NCI-H2107 treated with DMSO at 0.1 percent for 48 hours (cell line): ENCODE results near the gene SLC6A11.

ENCODE experiments used
- DNase-seq: peaks from one replicate; lab custom pipeline; 2025; ENCODE audit not compliant: unreplicated experiment; lab: John Stamatoyannopoulos, UW

SLC6A11 gene

DNA sequence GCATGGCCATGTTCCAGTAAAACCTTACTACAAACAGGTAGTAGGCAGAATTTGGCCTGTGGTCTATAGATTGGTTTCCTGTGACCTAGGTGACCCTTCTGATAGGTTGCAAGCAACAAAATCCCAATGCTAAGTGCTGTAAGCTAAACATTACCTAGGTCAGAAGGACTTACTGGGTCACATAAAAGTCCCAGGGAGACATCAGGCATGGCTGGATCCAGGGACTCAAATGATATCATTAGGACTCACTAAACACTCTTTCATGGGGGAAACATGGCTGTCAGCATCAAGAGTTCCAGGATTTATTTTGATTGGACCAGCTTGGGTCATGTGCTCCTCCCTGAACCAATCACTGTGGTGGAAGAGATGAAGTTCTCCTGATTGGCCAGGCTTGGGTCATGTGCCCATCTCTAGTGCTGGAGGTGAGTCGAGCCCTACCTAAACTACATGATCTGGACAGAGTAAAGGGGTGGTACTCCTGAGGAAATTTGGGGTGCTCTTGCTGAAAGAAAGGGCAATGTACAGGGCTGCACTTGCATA, 159.7 kb downstream of the SLC6A11 start:
- DNase-seq = no peak

DNA sequence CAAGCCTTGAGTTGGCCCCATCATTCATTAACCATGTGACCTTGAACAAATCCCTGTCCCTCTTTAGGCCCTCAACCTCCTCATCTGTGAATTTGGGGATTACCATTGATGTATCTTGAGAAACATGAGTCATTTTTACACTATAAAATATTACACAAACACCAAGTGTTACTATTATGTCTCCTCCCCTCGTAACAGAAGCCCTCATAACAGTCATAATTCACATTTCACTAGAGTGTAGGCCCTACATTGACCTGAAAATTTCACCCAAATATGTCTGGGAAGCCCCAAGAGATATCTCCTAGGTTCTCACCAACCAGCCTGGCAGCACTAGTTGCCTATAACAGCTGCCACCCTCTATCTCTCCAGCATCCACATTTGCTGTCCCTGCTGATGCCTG, 160.7 kb downstream of the SLC6A11 start:
- DNase-seq = no peak

DNA sequence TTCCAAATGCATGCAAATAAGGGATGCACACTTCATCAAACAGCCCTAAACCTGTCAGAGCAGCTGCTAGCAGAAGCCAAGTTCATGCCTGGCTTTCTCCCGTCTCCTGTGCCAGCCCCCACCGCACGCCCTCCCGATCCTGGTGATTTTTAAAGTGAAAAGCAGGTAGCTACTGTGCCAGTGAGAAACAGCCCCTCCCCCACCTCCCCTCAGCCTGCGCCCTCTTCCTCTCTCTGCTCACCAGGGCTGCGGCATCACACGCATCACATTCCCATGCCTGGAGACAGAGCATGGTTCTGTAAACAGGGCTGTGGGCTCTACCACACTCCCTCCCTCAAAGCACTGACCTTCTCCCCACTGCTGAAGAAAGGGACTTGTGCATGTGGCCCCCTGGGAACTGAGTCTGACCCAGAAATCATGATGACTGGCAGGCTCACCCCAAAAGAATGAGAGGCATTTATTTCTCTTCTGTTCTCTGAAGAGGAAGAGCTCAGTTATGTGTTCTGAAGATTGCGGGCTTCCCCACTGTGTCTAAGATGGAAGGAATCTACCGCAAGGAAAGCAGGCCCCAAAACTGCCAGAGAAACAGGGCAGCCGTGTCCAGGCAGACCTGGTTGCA, 162.0 kb downstream of the SLC6A11 start:
- no peak for DNase-seq

DNA sequence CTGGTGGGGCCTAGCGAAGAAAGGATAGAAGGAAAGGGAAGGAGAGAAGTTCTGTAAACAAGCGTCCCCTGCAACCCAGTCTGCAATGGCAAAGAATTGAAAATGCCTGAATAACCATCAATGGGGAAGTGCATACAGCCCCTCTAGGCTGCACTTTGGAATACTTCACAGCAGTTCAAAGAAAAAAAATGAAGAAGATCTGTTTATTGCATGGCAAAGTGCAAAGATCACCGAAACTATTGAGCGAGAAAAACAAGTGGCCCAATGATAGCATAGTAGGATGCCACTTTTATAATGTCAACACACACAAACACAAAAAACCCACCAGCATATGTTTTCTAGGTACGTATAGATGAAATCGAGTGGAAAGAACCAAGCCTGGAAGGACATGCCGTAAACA, 162.9 kb downstream of the SLC6A11 start:
- no peak for DNase-seq

DNA sequence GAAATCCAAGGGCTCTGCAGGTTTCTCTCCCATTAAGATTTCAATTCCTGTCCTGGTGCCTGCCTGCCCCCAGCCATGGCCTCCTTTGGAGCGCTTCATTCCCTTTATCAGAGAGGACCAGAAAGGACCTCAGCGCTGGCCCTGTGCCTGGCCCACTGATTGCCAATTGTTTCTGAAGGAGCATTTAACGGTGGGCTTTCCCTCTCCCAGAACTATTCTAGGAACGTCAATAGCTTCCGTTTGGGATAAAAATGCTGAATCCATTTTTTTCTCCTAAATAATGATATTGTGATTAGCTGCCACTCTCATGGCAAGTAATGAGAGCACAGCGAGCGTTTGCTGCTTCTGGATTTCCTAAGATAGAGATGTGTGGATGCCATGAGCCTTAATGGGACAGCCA, 164.3 kb downstream of the SLC6A11 start:
- no peak for DNase-seq

DNA sequence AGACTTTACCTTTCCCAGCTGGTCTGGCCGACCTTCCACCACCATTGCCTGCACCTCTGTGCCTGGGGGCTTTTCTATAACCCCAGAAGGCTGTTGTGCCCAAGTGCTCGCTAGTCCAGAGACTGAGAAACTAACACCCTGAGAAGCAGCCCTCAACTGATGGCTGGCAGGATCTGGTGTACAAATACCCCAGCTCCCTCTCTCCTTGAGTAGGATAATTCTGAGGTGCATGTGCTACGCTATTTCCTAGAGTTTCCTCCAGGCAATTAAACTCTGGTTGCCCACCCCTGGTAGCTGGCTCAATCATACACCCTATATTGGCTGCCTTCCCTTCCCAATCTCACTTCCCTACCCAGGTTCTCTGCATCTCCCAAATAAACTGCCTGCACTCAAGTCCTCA, 165.0 kb downstream of the SLC6A11 start:
- no peak for DNase-seq

DNA sequence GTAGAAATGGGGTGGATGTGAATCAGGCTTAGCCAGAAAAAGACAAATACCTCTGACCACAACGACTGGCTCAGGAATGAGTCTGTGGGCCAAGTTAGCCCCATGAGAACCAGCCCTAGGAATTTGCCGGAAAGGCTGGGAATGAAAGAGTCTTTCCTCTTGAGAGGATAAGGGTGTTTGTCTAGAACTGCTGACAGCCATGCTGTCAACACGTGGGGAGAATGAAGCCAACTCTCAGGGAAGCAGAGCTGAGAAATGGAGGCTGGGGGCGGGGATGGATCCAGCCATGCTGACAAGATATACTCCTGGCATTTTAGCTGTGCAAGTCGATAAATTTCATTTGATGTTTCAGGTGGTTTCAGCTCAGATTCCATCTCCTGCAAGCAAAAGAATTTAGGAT, 165.9 kb downstream of the SLC6A11 start:
- no peak for DNase-seq

DNA sequence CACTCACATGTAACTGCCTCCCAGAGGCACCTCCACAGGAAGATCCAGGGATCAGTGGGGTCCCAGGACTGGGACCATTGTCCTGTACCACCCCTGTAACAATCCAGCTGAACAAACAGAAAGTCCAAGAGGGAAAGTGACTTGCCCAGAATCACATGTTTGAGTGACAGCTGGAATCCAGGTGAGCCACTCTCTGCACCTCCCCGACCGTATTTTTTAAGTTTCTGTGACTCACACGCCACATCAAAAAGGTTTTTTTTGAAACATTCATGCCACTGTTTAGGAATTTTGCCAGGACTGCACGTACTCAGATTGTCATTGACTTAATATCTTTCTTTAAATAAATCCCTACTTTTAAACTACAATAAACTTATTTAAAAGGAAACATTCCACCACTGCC, 166.8 kb downstream of the SLC6A11 start:
- no peak for DNase-seq

DNA sequence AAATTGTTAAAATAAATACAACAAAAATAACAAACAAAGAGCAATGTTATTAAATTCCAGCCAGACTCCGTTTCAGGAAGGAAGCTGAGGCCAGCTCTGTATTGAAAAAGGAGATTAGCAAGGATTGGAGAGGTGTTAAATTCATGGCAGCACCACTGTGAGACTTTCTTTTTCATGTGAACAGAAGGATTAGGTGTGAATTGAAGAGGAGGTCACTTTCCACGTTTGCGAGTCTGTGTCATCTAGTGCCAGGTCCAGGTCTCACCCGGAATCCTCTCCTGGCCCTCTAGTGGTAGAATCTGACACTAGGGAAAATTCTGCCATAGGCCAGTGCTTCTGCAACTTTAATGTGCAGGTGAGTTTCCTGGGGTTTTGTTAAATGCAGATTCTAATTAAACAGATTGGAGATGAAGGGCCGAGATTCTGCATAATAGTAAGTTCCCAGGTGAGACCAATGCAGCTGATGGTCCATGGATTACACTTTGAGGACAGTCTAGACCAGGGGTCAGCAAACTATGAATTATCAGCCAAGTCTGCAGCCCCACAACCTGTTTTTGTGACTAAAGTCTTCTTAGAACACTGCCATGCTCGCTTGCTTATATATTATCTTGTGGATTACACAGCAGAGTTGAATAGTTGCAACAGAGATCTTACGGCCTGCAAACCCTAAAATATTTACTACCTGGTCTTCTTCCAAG, 167.3 kb downstream of the SLC6A11 start:
- peak; percentile 3 for DNase-seq

DNA sequence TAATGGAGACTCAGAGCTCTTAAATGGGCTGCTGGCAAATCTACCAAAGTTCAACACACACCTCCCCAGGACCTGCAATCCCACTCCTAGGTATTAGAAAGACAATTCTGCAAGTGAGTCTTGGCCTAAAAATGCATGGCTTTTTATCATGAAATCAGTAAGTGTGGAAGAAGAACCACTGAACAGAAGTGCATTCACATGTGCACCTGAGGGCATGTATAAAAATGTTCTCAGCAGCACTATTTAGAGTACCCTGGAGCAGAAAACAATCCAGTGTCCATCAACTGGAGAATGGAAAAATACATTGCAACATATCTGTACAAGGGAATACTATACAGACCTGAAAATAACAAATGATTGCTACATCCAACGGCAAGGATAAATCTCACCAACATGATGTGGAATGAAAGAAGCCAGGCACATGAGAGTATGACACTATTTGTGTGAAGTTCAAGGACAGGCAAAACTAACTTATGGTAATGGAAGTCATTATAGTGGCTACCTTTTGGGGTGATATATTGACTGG, 168.4 kb downstream of the SLC6A11 start:
- no peak for DNase-seq

DNA sequence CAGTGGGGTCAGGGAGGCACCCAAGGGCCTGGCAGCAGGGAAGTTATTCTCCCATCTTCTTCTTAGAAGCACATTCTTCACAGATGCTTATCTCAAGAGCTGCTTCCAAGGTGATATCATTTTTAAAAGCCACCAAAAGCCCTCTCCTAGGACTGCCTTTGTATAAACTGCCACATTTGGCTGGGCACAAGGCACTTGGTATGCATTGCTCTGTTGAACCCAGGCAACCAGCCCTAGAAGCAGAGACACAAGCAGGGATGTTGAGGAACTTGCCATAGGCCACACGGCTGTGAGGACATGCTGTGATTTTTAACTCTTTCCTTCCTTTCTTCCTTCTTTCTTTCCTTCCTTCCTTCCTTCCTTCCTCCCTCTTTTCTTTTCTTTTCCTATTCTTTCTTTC, 169.2 kb downstream of the SLC6A11 start:
- no peak for DNase-seq

DNA sequence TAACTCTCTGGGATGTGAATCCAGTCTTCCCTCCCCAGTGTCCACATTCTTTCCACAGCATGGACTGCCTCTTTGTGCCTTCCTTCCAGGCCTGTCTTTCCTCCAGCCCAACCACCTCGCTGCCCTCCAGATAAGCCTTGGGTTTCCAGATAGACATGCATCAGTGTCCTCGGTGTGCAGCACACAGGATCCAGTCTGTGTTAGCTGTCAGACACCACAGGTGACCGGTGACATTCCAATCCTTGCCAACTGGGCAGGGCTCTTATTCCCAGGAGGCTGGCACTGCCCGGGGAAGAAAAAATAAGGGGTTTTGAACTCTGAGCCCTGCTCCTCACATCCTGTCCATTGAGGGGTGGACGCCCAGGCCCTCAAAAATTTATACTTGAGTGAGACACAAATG, 170.6 kb downstream of the SLC6A11 start:
- no peak for DNase-seq

DNA sequence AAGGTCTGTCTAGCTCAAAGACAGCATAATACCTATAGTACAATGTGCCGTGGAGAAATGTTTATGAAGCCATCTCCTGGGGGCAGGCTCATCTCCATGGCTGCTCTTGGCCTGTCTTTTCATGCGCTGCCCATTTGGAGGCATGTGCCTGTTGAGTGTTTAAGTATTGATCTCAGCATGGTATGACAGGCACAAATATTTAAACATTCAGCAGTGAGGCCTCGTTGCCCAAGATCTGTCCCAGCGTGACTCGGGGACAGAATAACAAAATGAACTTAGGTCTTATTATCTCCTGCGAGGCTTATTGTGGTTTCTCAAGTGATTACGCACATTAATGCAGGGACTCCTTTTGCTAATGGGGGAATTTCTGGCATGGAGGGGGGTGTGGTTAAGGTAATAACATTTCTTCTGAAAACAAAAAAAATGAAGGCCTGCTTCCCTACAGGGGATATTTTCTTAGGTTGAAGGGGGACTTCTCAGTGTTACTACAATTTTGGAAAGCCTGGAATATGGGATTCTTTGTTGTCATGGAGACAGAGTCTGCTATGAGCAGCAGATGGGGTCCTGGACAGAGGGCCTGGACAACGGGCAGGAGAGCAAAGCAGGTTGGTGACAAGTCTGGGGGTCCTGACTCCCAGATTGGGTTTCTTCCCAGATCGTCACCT, 172.1 kb downstream of the SLC6A11 start:
- DNase-seq = no peak

DNA sequence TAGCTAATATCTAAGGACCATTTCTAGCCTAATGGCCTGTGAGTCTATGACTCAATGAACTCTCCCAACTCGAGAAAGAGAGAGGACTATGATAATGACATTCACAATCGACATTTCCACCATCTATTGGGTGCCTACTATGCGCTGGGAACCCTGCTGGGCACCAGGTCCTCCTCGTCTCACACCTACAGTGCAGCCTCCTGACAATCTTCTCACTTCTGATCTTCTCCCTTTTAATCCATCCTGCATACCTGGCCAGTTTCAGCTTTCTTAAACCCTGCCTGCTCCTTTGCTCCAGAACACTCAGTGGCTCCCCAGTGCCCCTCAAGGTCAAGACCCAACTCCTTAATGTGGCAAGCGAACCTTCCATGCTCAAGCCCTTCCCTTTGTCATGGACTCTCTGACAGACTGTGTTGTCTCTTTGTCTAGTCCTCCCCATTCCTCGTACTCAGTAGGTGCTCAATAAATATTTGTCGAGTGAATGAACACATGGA, 173.0 kb downstream of the SLC6A11 start:
- no peak for DNase-seq
